GM12873 (cell line): ENCODE results near the gene BRMS1.

Source experiments
- CTCF ChIP-seq: IDR thresholded peaks from 2 replicates; pipeline ENCODE4 v1.5.1; 2012; ENCODE audit warnings: low read depth, mild to moderate bottlenecking, moderate library complexity, low read length, control low read depth; ENCODE audit not compliant: insufficient read depth; ENCODE audit errors: missing control alignments

The BRMS1 gene

GRCh38 chr11:66344550-66345315 is at the start of gene BRMS1:
Gene BRMS1, minus strand, starts transcription at chr11:66345104. Its CDS starts 2,870 bp downstream, at chr11:66342234.
- no peak for TF ChIP-seq CTCF

GRCh38 chr11:66393954-66394353 is 49.0 kb upstream of the BRMS1 start:
- TF ChIP-seq CTCF = no peak

GRCh38 chr11:66391322-66391721 is 46.4 kb upstream of the BRMS1 start:
- no peak for TF ChIP-seq CTCF

GRCh38 chr11:66388780-66389386 is 44.0 kb upstream of the BRMS1 start:
- peak; percentile 92 for TF ChIP-seq CTCF

GRCh38 chr11:66386171-66387069 is 41.5 kb upstream of the BRMS1 start:
- peak; percentile 94 for TF ChIP-seq CTCF

GRCh38 chr11:66373265-66373664 is 28.4 kb upstream of the BRMS1 start:
- TF ChIP-seq CTCF = no peak

GRCh38 chr11:66371627-66372415 is 26.9 kb upstream of the BRMS1 start, which contains the start of gene SLC29A2:
Gene SLC29A2, minus strand, starts transcription at chr11:66371760. Its CDS starts 169 bp downstream, at chr11:66371591.
- TF ChIP-seq CTCF = no peak
